Activated CD4-positive, alpha-beta memory T cell treated with anti-CD3 and anti-CD28 coated beads, Interleukin-2, amount 10 ng/mL, durations not matched to agents 7 days and 5 days (primary cell): ENCODE measurements around the gene PPP3CB. TPM values are rescaled to one million over a fixed set of nuclear protein-coding genes. Genes with fewer than 3 reads are reported as not detected.

ENCODE experiments used
- total RNA-seq, 2 experiments: library from RNA; stranded (reverse); gene quantifications; one replicate each; pipeline ENCODE4 v1.2.3, GENCODE V29; 2021

Gene PPP3CB
- total RNA-seq, 2 experiments from 2014 or later = 53.4 to 55.4 TPM

Other genes with a start within 250 kb of the PPP3CB start
- gene DNAJC9, start 248.8 kb downstream of the PPP3CB start, total RNA-seq = 10 to 100 TPM; 46.9 to 49.6 TPM
- 10 to 100 TPM; 77.5 to 80.8 TPM for gene MRPS16, start 243.4 kb downstream of the PPP3CB start, total RNA-seq
- gene CFAP70, start 137.2 kb downstream of the PPP3CB start, total RNA-seq = under 1 TPM; 0.28 to 0.70 TPM
- gene ANXA7, start 82.0 kb downstream of the PPP3CB start, total RNA-seq = 100 to 1,000 TPM in 1 of 2 experiments, 10 to 100 TPM in 1; 98.7 to 107 TPM
- gene MSS51, start 62.5 kb downstream of the PPP3CB start, total RNA-seq = 1 to 10 TPM; 2.8 to 3.3 TPM
- gene USP54, start 95.3 kb upstream of the PPP3CB start, total RNA-seq = 1 to 10 TPM; 3.0 to 3.4 TPM
- not detected for gene MYOZ1, start 145.4 kb upstream of the PPP3CB start, total RNA-seq
- gene SYNPO2L, start 160.0 kb upstream of the PPP3CB start, total RNA-seq = not detected
- 1 to 10 TPM; 8.1 to 9.3 TPM for gene AGAP5, start 202.1 kb upstream of the PPP3CB start, total RNA-seq
- 100 to 1,000 TPM; 106 to 108 TPM for gene SEC24C, start 248.3 kb upstream of the PPP3CB start, total RNA-seq